8988T (cell line): ENCODE data around the gene IRX2.

Experiments
- DNase-seq: peaks from one replicate; pipeline ENCODE4 v3.0.0; 2011

The IRX2 gene

DNA sequence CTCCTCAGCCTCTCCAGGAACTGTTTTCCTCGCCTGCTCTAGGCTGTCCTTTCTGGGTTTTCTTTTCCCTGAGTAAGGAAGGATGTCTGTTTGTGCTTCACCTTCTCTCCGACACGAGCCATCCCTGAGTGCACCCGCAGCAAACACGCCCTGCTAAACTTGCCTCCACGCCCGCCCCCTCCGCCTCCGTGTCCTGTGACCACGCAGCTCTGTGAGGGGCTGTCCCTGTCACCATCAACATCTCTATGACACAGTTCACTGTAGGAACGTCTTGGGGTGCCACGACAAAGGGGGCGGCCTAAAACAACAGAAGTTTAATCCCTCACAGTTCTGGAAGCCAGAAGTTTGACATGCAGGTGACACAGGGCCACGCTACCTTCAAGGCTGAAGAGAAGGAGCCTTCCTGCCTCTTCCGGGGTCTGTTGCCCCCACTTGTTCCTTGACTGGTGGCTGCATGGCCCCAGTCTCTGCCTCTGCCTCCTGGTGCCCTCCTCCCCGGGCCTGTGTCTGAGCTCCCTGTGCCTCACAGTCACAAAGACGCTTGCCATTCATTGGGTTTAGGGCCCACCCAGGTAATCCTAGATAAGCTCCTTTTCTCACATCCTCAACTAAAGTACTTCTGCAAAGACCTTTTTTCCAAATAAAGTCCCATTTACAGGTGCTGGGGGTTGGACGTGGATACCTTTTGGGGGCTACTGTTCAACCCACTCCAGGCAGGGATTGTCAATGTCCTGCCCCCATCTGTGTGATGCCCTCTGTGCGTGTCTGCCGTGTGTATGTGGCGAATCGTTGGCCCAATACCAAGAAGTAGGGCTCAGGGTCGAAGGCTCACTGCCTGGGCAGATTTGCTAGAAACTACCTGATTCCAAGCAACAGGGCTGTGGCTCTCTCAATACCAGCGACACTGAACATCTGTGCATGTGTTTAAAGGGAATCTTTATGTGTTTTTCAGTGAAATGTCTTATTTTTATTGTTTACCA lies 39.7 kb downstream of the IRX2 start:
- DNase-seq = no peak

GRCh38 chr5:2710910-2711309 lies 40.6 kb downstream of the IRX2 start:
- DNase-seq = no peak

- no peak for DNase-seq
Observed at GRCh38 chr5:2709976-2710689, 41.3 kb downstream of the IRX2 start.

- DNase-seq = no peak
Observed at GRCh38 chr5:2708751-2709150, 42.7 kb downstream of the IRX2 start.

GRCh38 chr5:2708132-2708531 lies 43.3 kb downstream of the IRX2 start:
- no peak for DNase-seq

GRCh38 chr5:2705861-2706260 lies 45.6 kb downstream of the IRX2 start:
- DNase-seq = no peak

- DNase-seq = no peak
Observed at GRCh38 chr5:2704806-2705645, 46.5 kb downstream of the IRX2 start.

GRCh38 chr5:2704111-2704510 lies 47.4 kb downstream of the IRX2 start:
- DNase-seq = no peak

DNA sequence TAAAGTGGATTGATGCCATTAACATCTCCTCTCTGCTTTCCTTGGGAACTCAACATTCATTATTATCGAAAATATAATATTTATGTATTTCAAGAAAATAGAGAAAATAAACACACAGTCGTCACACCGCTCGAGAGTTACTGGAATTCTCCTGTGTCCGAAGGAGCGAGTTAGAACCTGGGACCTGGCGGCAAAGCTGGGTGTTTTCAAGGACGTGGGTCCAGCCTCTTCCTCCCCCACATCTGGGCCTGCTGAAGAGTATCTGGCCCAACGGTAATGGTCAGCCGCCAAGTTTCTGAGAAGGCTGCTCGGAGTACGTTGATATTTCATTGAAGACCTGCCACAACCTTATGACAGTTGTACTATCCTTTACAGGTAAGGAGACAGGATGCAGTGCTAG lies 47.9 kb downstream of the IRX2 start:
- DNase-seq = no peak

GRCh38 chr5:2703041-2703440 lies 48.4 kb downstream of the IRX2 start:
- DNase-seq = no peak

GRCh38 chr5:2702096-2702879 lies 49.2 kb downstream of the IRX2 start:
- no peak for DNase-seq

GRCh38 chr5:2701592-2701991 lies 49.9 kb downstream of the IRX2 start:
- DNase-seq = no peak

DNA sequence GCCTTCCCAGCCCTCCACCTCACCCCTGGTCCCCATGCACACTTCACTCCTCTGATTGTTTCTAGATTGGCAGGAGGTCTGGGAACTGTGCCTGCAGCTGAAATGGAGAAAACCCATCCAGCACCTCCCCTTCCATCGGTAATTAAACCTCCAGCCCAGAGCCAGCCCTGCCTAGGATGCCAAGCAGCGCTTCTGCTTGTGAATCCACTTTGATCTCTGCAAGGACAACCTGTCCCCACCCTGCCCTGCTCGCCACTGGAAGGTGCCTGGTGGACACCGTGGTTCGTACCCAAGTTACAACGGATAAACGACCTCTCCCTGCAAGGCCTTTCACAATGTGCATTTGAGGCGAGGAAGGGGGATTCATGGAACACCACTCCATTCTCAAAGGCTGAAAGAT lies 50.6 kb downstream of the IRX2 start:
- DNase-seq = no peak

DNA sequence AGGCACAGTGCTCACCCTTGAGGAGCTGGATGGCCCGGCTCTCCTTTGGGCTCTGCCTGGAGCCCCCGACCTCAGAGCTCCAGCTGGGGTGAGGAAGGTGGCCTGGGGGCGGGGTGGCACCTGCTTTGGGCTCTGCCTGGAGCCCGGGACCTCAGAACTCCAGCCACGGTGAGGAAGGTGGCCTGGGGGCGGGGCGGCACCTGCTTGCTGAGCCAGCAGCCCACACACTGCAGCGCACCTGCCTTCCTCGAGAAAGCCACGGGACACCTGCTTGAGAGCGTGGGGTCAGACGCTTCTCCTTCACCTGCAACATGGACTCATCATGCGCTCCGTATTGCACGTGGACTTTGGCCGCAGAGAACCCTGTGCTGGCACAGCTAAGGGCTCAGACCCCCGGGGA lies 51.8 kb downstream of the IRX2 start:
- no peak for DNase-seq

- no peak for DNase-seq
Observed at GRCh38 chr5:2699231-2699630, 52.2 kb downstream of the IRX2 start.

DNA sequence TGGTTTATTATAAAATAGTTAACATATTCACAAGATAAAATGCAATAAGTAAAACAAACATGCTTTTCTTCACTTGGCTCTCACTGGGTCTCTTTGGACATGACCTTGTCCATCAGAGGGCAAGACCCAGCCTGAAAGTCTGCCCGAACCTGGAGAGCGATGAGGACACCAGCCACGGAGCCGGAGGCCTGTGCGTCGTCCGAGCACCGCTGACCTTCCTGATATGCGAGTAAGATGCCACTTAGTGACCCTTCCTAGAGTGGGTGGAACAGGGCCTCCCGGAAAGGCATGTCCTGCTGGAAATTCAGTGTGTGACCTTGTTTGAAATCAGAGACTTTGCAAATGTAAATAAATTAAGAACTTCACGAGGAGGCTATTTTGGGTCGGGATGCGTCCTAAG lies 52.9 kb downstream of the IRX2 start:
- DNase-seq = no peak

DNA sequence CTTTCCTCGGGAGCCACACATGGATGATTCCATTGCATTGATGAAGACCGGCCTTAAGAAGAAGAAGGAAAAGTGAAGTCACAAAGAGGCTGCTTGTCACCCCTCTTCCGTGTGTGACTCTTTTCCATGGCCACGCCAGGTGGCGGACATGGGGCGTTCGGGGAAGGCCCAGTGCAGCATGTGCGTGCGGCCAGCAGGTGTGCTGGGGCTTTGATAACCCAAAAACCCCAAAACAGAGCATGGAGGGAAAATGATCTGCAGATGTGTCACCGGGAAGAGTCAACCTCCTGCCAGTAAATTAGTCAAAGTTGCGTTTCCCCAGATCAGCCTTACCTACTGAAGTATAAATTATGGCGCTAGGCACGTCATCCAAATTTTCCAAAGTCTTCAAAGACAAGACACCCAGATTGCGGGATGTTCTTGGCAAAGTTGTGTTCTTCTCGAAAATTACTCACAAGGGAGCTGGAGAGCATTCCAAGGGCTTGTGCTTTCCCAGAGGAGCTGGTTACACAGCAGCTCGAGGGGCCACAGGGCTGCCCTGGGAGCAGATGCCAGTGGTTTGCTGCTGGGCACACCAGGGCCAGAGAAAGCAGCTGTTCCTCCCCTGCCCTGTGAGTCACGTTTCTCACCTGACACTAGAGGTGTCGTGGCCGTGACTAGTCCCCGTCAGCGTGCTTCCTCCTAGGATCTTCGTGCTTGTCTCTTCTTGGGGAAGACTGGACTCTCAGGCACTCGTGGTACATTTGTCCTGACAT lies 53.9 kb downstream of the IRX2 start:
- no peak for DNase-seq

DNA sequence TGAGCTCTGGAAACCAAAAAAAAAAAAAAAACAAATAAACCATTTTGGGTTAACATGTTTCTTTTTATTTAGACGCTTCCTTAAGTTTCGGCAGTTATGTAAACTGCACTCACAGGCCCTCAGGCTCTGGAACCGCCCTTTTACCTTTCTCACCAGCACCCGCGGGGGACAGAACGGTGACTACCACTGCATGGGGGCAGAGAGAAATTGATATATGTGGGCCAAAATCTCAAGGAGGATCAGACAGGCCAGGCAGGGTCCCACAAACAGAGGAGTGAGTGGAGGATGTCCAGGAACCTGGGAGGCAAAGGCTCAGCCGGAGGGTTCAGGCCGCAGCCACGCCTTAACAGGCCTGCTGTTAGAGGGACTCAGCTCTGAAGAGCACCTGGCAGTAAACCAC lies 54.4 kb downstream of the IRX2 start:
- DNase-seq = no peak
